GM18520 (cell line): Measurements from ENCODE around the gene SLC46A1.

Experiments used
- ATAC-seq: cut with Tn5 transposase; IDR thresholded peaks from one replicate; pipeline ENCODE4 v1.9.1; 2021; ENCODE audit not compliant: unreplicated experiment

The SLC46A1 gene

GRCh38 chr17:28363186-28363585, 42.8 kb downstream of the SLC46A1 start:
- ATAC-seq = no peak

GRCh38 chr17:28357901-28358197, 48.2 kb downstream of the SLC46A1 start:
- no peak for ATAC-seq

DNA sequence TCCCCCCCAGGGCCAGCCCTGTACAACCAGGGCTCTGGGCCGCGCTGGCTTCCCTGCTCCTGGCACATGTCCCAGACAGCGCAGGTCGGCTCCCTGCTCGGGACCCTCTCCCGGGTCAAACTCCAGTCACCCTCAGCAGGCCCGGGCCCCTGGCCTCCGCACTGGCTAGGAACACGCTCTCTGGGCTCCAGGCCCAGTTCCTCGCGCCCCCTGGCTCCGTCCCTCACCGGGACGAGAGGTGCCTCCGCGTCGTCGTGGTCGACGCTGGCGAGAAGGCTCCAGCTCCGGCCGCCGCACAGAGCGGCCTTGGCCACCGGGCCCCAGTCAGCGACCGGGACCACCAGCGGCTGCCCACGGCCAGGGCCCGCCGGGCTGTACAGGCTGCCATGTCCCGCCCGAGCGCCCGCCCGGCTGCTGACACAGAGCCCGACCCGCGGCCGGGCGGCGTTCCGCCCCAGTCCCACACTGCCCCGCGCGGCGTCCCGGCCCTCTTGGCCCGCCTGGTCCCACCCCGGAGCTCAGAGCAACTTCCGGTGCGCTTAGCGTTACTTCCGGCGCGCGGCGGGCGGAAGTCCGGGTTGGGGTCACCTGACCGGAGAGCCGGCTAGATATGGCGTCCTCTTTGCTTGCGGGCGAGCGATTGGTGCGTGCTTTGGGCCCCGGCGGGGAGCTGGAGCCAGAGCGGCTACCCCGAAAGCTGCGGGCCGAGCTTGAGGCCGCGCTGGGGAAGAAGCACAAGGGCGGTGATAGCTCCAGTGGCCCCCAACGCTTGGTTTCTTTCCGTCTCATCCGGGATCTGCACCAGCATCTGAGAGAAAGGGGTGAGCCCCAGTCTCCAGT, 48.7 kb downstream of the SLC46A1 start, which contains the start of gene POLDIP2:
Gene POLDIP2, minus strand, starts transcription at position 467 of the 840 bp plus-strand sequence. Its CDS starts 79 bp downstream, at position 388.
- peak; percentile 90 for ATAC-seq

- ATAC-seq = no peak
Observed at GRCh38 chr17:28350271-28350670, 55.7 kb downstream of the SLC46A1 start.

- ATAC-seq = no peak
Observed at GRCh38 chr17:28348979-28349378, 57.0 kb downstream of the SLC46A1 start.

- no peak for ATAC-seq
Observed at GRCh38 chr17:28347261-28347891, 58.6 kb downstream of the SLC46A1 start.

- ATAC-seq = no peak
Observed at GRCh38 chr17:28346746-28347246, 59.2 kb downstream of the SLC46A1 start.

- ATAC-seq = no peak
Observed at GRCh38 chr17:28346199-28346580, 59.8 kb downstream of the SLC46A1 start.

DNA sequence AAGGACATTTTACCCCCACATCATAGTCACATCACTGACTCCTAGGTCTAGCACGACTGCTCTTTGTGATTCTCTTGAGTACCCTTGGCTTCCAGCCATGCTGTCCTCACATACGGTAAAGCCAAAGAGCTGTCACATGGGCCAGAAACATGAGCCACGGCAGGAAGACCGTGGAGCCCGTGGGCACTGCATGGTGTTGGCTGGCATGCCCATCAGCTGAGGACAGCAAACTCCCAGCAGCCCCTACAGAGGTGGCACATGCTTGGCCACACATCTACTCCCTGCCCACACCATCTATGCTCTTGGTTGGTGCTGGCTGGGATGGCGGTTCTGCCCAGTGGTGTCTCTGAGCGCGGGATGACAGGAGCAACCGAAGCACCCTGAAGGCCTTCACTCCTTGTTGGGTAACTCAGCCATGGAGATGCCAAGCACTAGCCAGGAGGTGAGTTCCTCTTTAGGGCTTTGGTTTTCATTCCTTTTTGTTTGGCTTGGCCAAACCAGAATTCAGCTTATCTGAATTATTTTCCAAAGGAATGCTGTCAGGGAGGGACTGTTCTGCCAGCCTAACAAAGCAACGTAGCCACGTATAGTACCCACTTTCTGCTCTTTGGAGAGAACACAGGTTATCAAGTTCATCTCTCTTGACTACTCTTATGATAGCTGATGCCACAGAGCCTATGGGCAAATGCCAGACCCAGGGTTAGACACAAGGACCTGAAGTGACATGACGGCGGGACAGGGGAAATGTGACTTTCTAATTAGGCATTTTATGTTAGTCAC, 60.4 kb downstream of the SLC46A1 start:
- ATAC-seq = no peak
